Measurements from ENCODE around the gene LPAR1.

The LPAR1 gene

GRCh38 chr9:110923601-110924000 lies 114.7 kb downstream of the LPAR1 start:
- in situ Hi-C loops (cut with MboI; ENCODE audit: low sequenced_read_pairs) = no loop called here

- in situ Hi-C loops (cut with MboI; ENCODE audit: low sequenced_read_pairs) = no loop called here
Measured at GRCh38 chr9:110922145-110922544, 116.1 kb downstream of the LPAR1 start.

- in situ Hi-C loops (cut with MboI; ENCODE audit: low sequenced_read_pairs) = no loop called here
Measured at GRCh38 chr9:110921705-110922104, 116.6 kb downstream of the LPAR1 start.

GRCh38 chr9:110919609-110920008 lies 118.7 kb downstream of the LPAR1 start:
- in situ Hi-C loops (cut with MboI; ENCODE audit: low sequenced_read_pairs) = no loop called here

- in situ Hi-C loops (cut with MboI; ENCODE audit: low sequenced_read_pairs) = no loop called here
Measured at GRCh38 chr9:110919050-110919435, 119.2 kb downstream of the LPAR1 start.

- in situ Hi-C loops (cut with MboI; ENCODE audit: low sequenced_read_pairs) = no loop called here
Measured at GRCh38 chr9:110918316-110919049, 119.8 kb downstream of the LPAR1 start.

- in situ Hi-C loops (cut with MboI; ENCODE audit: low sequenced_read_pairs) = no loop called here
Measured at GRCh38 chr9:110916403-110916802, 121.9 kb downstream of the LPAR1 start.

- in situ Hi-C loops (cut with MboI; ENCODE audit: low sequenced_read_pairs) = no loop called here
Measured at GRCh38 chr9:110912419-110913291, 125.6 kb downstream of the LPAR1 start.

- in situ Hi-C loops (cut with MboI; ENCODE audit: low sequenced_read_pairs) = no loop called here
Measured at GRCh38 chr9:110911659-110912418, 126.4 kb downstream of the LPAR1 start.

- in situ Hi-C loops (cut with MboI; ENCODE audit: low sequenced_read_pairs) = no loop called here
Measured at GRCh38 chr9:110908894-110909293, 129.4 kb downstream of the LPAR1 start.

GRCh38 chr9:110900917-110901316 lies 137.4 kb downstream of the LPAR1 start:
- in situ Hi-C loops (cut with MboI; ENCODE audit: low sequenced_read_pairs) = no loop called here

GRCh38 chr9:110900456-110900855 lies 137.8 kb downstream of the LPAR1 start:
- in situ Hi-C loops (cut with MboI; ENCODE audit: low sequenced_read_pairs) = no loop called here

GRCh38 chr9:110898866-110899265 lies 139.4 kb downstream of the LPAR1 start:
- in situ Hi-C loops (cut with MboI; ENCODE audit: low sequenced_read_pairs) = no loop called here

- in situ Hi-C loops (cut with MboI; ENCODE audit: low sequenced_read_pairs) = no loop called here
Measured at GRCh38 chr9:110898358-110898757, 139.9 kb downstream of the LPAR1 start.

- in situ Hi-C loops (cut with MboI; ENCODE audit: low sequenced_read_pairs) = no loop called here
Measured at GRCh38 chr9:110897943-110898342, 140.3 kb downstream of the LPAR1 start.

- in situ Hi-C loops (cut with MboI; ENCODE audit: low sequenced_read_pairs) = no loop called here
Measured at GRCh38 chr9:110895147-110895905, 142.9 kb downstream of the LPAR1 start.

- in situ Hi-C loops (cut with MboI; ENCODE audit: low sequenced_read_pairs) = no loop called here
Measured at GRCh38 chr9:110894731-110895130, 143.5 kb downstream of the LPAR1 start.

GRCh38 chr9:110892689-110893088 lies 145.6 kb downstream of the LPAR1 start:
- in situ Hi-C loops (cut with MboI; ENCODE audit: low sequenced_read_pairs) = no loop called here

- in situ Hi-C loops (cut with MboI; ENCODE audit: low sequenced_read_pairs) = no loop called here
Measured at GRCh38 chr9:110891760-110892159, 146.5 kb downstream of the LPAR1 start.

GRCh38 chr9:110890416-110890815 lies 147.9 kb downstream of the LPAR1 start:
- in situ Hi-C loops (cut with MboI; ENCODE audit: low sequenced_read_pairs) = no loop called here

GRCh38 chr9:110887276-110887675 lies 151.0 kb downstream of the LPAR1 start:
- in situ Hi-C loops (cut with MboI; ENCODE audit: low sequenced_read_pairs) = no loop called here

Data from HL-60/S4 (cell line).